DMS79 treated with DMSO at 0.1 percent for 48 hours (cell line): ENCODE measurements around the gene ANK2.
"Not testable (repeated sequence)": the region's sequence is repeated elsewhere in the genome, so short reads cannot be mapped to it uniquely, and the experiment has no call there.

Source experiments
- DNase-seq: peaks from one replicate; lab custom pipeline; 2025; lab: John Stamatoyannopoulos, UW

Gene ANK2

DNA sequence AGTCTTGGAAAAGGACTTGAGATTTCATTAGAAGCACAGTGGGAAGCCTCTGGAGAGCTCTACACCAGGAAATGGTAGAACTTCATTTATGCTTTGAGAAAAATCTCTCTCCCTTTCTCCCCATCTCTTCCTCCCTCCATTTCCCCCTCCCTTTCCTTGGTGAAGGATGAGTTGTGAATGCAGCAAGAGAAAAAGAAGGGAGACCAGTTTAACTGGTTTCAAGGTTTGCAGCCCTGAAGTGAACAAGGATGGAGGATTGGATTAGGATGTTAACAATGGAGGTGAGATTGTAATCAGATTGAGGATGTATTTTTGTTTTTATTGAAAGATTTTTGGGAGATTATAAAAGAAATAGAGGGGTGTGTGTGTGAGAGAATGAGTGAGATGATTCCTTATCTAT is 99.5 kb downstream of the ANK2 start:
- DNase-seq = peak; percentile 6

GRCh38 chr4:113153529-113154101 is 104.2 kb downstream of the ANK2 start:
- peak; percentile 80 for DNase-seq

DNA sequence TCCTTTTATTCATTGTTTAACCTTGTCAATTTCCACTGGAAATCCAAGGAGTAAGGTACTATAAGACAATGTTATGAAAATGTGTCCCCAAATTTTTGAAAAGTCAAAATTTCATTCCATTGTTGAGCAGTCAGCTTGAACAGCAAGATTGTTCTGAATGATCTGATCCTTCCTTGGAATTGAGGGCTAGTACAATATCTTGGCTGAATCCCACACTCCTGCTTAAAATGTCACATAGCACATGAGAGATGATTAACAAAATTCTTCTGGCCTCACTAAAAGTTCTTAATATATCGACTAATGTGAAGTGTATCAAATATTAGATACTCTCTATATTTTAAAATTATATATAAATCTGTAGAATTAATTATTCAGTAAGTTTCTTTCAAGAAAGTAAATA is 104.8 kb downstream of the ANK2 start:
- no peak for DNase-seq

- DNase-seq = peak; percentile 2
Observed at GRCh38 chr4:113157086-113157857, 107.8 kb downstream of the ANK2 start.

DNA sequence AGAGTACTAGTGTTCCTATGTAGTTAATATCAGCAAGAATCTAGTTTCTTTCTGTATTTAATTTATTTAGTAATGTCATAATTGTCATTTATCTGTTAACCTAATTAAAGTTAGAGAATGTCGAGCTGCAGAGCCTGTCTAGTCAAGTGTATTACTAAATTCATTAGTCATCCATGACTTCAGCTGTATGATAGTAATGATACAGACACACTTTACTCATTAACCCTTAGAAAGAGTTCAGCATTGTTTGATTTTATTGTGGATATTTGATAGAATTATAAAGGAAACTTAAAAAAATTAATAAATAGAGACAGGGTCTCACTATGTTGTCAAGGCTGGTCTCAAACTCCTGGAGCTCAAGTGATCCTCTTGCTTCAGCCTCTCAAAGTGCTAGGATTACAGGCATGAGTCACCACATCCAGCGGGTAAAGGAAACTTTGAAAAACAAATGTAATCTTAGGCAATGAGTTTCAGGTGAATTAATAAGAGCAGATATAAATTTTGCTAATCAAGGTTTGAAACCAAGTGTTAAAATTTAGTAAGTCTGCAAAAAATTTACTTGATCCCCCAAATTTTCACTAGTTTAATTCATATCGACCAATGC is 110.6 kb downstream of the ANK2 start:
- DNase-seq = no peak

- DNase-seq = no peak
Observed at GRCh38 chr4:113160548-113160947, 111.1 kb downstream of the ANK2 start.

DNA sequence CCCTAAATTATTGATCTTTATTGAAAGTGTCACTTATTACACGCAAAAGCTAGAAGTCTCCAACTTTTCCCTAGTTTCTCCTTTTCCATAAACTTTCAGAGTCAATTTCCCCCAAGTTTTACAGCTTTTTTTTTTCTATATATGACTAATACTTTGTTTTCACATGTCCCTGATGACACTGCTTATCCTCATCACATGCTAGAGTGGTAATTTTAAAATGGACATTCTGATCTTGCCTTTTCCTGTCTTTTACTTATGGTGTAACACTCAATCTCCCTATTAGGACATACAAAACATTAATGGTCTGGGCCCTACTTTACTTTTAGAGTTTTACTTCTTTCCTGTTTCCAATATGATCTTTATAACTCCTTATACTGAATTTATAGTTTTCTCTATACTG is 112.6 kb downstream of the ANK2 start:
- DNase-seq = no peak

GRCh38 chr4:113169368-113169767 is 119.9 kb downstream of the ANK2 start:
- DNase-seq = no peak

- DNase-seq = no peak
Observed at GRCh38 chr4:113170115-113170804, 120.8 kb downstream of the ANK2 start.

DNA sequence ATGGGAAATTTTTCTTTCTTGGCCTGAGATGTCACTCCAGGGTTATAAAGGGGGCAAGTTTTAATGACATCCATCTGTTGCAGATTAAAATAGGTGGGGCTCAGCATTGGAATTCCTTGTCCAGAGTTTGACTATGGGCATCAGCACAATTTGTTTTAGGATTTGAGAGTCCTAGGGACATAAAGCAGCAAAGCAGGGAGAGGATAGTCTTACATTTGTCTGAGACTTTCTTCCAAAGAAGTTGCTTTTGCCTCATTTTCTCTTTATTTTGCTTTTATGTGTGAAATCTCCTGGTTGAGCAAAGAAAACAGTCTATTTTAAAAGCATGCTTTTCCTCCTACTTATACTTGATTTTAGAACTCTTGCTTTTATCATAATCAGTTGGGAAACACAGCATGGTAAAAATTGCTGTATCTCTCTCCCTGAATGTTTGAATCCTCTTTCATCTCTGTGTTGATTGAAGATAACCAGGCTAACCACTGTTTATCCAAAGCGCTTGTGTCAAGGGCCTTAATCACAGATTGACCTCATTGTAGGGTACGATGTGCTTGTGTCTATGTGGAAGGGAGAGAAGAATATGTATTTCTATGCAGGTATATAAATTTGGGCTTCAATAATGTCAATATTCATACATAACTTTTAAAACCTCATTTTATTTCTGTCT is 121.5 kb downstream of the ANK2 start:
- DNase-seq = no peak

DNA sequence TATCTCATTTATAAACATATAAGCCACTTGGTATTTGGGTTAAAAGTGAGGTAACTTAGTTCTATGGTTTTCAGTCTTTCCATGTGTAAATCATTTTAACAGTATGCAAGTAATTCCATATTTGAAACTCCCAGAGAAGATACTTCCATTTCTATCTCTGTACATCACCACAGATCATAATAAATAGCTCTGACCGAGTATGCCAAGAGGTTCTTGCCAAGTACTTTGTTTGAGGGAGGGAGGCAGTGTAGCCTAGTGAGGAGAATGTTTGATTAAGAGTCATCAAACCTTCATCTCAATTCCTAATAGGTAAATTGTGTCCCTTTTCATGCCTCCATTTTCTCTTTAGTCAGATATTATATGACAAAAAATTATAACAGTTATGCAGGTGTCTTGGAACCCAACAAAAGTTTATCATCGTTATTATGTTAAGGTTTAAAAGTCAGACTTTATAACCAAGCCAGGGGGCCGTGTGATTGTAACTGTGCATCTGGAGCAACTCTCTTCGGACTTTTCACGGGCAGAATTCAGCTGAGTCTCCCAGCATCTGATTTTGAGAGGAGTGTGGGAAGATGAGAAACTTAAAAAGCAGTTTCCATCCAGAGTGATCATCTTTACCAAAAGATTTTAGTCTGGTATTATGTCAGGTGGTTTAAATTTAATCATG is 123.8 kb downstream of the ANK2 start:
- DNase-seq = no peak

- DNase-seq = no peak
Observed at GRCh38 chr4:113173793-113174264, 124.4 kb downstream of the ANK2 start.

DNA sequence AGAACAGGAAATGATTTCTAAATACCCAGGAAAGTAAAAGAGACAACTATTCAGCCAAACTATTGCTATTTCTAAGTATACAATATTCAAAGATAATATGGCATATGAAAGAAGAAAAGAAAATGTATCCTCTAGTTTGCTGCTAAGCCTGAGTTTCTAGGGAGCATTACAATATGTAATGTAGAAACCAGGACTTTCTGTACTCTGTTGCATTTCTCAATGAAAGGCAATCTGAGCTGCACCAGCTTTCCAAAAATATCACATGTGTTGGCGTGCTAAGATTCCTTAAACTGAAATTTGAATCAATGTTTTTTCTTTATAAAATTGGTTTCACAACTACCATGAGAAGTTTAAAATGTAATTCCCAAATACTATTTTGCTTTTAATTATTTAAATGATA is 129.6 kb downstream of the ANK2 start:
- DNase-seq = no peak

DNA sequence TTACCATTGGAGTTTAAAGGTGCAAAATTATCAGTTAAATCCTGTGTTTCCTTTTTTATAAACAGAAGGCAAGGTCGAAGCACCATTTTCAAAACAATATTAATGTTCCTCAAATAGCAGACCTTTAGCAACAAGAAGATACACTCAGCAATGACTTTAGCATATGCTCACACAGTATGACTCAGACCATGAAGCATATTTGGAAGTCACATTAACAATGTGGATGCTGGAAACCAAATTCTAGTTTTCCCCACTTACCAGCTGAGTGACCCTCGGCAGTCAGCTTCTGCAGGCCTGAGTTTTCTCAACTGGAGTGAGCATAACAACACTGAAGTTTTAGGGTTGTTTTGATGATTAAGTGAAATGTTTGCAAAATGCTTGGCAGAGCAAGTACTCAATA is 130.5 kb downstream of the ANK2 start:
- DNase-seq = no peak

DNA sequence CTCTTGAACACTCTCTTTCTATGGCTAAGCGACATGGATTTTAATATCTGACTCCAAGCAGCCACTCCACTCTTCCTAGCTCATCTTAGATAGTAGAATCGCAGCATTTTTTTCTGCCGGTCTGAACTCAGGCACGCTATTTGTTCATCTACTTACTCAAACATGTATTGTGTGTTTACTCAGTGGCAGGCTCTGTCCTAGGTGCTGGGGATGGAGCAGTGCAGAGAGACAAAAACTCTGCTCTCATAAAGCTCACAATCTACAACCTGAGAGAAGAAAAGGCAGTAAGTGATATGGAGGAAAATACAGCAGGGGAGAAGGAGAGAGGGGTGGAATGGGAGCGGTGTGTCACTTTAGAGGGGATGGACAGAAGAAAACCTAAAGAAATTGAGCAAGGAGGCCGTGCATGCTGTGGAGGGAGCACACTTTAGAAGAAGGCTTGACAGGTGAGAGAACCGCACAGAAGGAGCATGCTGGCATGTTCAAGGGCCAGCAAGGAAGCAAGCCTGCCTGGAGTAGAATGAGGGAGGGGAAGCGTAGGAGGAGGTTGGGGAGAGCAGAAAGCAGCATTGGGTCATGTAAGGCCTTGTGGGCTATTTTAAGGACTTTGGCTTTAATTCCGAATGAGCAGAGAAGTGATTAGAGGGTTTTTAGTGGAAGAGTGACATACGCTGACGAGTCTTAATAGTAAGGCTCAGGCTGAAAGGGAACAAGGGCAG is 132.0 kb downstream of the ANK2 start:
- DNase-seq = no peak

GRCh38 chr4:113183032-113183605 is 133.7 kb downstream of the ANK2 start:
- DNase-seq = no peak

- not testable (repeated sequence) for DNase-seq
Observed at GRCh38 chr4:113186220-113186619, 136.8 kb downstream of the ANK2 start.

DNA sequence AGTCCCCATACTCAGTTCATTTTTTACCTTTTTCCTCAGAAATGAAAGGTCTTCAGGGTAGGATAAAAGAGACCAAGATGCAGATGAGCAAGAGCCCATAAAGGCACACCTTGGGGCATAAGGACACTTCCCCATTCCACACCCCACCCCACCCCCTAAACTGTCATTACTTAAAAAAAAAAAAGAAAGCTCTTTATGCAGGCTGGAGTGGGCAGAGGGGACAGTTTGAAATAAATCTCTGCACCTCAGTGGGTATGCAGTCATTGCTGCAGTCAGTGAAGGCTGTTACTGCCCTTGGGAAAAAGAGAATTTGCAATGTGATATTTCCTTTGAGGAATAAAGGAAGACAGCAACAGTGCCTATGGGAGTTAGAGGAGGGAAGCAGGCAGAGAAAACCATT is 137.5 kb downstream of the ANK2 start:
- DNase-seq = no peak

DNA sequence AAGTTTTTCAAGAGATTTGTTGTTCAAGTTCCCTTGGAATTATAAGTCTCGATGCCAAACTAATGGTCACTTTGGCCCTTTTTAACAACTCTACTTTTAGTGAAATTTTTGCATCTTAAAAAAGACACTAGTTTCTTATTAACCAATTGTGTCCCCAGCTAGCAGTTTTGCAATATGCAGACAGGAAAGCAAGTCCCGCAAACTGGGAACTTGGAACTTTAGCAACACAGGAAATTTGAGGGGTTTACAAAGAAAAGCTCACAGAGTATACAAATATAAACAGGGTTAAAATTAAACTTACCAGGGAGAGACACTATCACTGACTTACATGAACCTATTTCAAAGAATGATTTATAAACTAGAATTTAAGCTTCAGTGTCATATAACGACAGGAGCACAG is 137.9 kb downstream of the ANK2 start:
- DNase-seq = no peak

GRCh38 chr4:113189546-113189945 is 140.1 kb downstream of the ANK2 start:
- DNase-seq = no peak

- DNase-seq = no peak
Observed at GRCh38 chr4:113209153-113209552, 159.7 kb downstream of the ANK2 start.
